BE2C (cell line): ENCODE measurements around the gene KTN1.
A peak's percentile ranks its signal among the peaks of the same experiment; 100 is the strongest.

Experiments
- DNase-seq: peaks from one replicate; pipeline ENCODE4 v3.0.0-alpha.2; 2020
- H3K27me3 ChIP-seq: fragments of 250-450 bp; sonication (Bioruptor Pico); 2 replicates; pipeline ENCODE4 v1.5.1; 2020; ENCODE audit warnings: mild to moderate bottlenecking
- H3K36me3 ChIP-seq: fragments of 250-450 bp; sonication (Bioruptor Pico); 2 replicates; pipeline ENCODE4 v1.5.1; 2020; ENCODE audit warnings: mild to moderate bottlenecking
- H3K4me1 ChIP-seq: fragments of 250-450 bp; sonication (Bioruptor Pico); 2 replicates; pipeline ENCODE4 v1.5.1; 2020
- H3K4me3 ChIP-seq: 2 replicates; pipeline ENCODE4 v1.5.1; 2011; ENCODE audit warnings: low read depth, low read length
- H3K9me3 ChIP-seq: fragments of 250-450 bp; sonication (Bioruptor Pico); 2 replicates; pipeline ENCODE4 v1.5.1; 2020
- TF ChIP-seq, protein P1 (sequence below): IDR thresholded peaks from 2 replicates; pipeline ENCODE4 v1.5.1; 2012; ENCODE audit warnings: mild to moderate bottlenecking, low read depth, low read length

Gene KTN1

DNA sequence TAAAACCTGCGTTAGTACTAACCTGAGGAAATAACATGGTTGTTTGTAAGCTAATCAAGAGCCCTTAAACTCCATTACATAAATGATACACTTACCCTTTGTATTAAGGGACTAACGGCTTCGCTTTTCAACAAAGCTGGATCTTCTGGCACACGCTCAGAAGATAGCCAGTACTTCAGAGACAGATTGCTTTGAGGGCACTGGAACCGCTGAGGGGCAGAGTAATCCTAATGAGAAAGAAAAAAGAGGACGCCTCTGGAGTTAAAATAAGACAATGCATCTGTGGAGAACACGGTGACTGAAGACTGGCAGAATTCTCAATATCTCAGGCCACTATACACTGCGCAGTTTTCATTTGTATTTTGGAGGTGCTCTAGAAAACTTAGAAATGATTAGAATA lies 1.5 kb upstream of the KTN1 start:
- TF ChIP-seq, protein P1, sequence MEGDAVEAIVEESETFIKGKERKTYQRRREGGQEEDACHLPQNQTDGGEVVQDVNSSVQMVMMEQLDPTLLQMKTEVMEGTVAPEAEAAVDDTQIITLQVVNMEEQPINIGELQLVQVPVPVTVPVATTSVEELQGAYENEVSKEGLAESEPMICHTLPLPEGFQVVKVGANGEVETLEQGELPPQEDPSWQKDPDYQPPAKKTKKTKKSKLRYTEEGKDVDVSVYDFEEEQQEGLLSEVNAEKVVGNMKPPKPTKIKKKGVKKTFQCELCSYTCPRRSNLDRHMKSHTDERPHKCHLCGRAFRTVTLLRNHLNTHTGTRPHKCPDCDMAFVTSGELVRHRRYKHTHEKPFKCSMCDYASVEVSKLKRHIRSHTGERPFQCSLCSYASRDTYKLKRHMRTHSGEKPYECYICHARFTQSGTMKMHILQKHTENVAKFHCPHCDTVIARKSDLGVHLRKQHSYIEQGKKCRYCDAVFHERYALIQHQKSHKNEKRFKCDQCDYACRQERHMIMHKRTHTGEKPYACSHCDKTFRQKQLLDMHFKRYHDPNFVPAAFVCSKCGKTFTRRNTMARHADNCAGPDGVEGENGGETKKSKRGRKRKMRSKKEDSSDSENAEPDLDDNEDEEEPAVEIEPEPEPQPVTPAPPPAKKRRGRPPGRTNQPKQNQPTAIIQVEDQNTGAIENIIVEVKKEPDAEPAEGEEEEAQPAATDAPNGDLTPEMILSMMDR, result no peak; the same call in 1 of the 2 replicates
- peaks cover 7% of the 10 kb centered on the region for H3K4me1 ChIP-seq
- H3K36me3 ChIP-seq, result peaks cover 3% of the 10 kb centered on the region; the same call in 1 of the 2 replicates
- DNase-seq, result no peak
- H3K9me3 ChIP-seq, result no peaks in the 10 kb centered on the region
- no peaks in the 10 kb centered on the region for H3K27me3 ChIP-seq
- H3K4me3 ChIP-seq, result peak overlapping the region; percentile 81

DNA sequence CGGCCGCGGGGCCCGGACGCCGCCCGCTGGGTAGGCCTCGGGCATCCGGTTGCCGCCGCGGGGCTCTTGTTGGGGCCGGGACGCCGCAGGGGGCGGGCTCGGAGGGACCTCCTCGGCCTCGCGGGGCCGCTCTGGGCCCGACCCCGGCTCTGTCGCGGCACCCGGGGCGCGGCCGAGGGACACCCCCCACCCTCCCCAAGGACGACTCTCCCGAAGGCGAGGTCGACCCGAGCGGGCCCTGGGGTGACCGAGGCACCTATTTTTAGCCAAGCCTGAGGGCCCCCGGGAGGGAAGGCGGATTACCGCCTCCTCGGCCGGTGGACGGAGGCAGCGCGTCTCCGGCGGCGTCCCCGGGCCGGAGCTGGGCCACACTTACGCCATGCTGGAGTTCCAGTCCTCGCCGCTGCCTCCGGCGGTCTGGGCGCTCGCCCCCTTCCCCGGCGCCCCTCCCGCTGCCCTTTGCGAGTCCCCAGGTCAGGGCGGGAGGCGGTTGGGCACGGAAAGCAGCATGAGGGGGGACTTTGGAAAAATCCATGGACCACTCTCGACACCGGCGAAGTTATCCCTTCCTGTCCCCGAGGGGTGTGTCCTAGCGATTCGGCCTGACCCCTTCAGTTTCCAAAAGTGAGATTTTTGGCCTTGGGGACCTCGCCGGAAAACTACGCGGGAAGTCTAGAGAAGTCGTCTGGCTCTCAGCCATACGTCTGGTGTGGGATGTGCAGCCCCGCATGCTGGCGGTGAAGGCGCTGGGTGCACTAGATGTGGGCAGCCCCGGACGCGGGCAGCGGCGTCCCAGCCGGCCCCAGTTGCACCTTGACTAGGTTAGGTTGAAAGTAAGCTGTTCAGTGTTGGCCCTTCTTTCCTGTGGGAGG lies 699 bp downstream of the KTN1 start:
- Histone ChIP-seq H3K36me3 (peaks cover 3% of the 10 kb centered on the region; the same call in 1 of the 2 replicates), H3K27me3 (no peaks in the 10 kb centered on the region), H3K4me3 (peak overlapping the region; percentile 92), H3K4me1 (peaks cover 14% of the 10 kb centered on the region), H3K9me3 (no peaks in the 10 kb centered on the region)
- TF ChIP-seq, protein P1, result no peak
- DNase-seq, result peak; percentile 72

DNA sequence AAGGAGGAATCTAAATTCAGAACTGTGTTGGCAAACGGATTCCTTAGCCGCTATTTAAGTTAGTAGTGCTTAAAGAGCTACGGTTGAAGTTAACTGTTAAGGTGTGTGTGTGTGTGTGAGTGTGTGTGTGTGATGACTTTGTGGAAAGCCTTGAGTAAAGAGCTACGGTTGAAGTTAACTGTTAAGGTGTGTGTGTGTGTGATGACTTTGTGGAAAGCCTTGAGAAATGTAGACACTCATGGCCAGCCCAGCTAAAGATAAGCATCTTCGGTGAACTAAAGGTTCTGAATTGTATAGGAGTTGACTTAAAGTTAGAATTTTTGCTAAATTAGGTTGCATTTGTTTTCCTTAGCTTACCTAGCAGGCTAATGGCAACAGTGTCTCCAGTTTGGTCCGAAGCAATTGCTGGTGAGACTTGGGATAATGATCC lies 1.4 kb downstream of the KTN1 start:
- Histone ChIP-seq H3K9me3 (no peaks in the 10 kb centered on the region), H3K4me1 (peaks cover 14% of the 10 kb centered on the region), H3K27me3 (no peaks in the 10 kb centered on the region), H3K36me3 (peaks cover 3% of the 10 kb centered on the region; the same call in 1 of the 2 replicates), H3K4me3 (peak overlapping the region; percentile 92)
- DNase-seq, result no peak
- TF ChIP-seq, protein P1, result no peak

DNA sequence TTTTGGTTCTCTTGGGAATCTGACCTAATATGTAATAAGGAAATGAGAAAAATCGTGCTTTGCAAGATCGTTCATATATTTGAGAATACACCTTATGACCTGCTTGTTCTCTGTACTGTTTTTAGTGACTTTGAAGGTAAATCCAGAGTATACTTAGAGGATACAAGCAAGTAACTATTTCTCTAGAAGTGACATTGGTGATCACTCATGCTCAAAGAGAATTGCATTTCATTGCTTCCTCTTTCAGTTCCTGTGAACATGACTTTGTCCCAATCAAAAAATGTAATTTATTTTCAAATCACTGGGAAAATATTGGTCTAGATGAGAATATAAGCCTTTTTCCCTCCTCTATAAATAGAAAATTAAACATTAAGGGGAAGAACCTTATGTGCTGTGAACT lies 2.7 kb downstream of the KTN1 start:
- peaks cover 14% of the 10 kb centered on the region for H3K4me1 ChIP-seq
- H3K36me3 ChIP-seq, result no peaks in the 10 kb centered on the region; the same call in 1 of the 2 replicates
- no peak for DNase-seq
- H3K4me3 ChIP-seq, result peak overlapping the region; percentile 31
- H3K27me3 ChIP-seq, result no peaks in the 10 kb centered on the region
- TF ChIP-seq, protein P1, result no peak
- H3K9me3 ChIP-seq, result no peaks in the 10 kb centered on the region

DNA sequence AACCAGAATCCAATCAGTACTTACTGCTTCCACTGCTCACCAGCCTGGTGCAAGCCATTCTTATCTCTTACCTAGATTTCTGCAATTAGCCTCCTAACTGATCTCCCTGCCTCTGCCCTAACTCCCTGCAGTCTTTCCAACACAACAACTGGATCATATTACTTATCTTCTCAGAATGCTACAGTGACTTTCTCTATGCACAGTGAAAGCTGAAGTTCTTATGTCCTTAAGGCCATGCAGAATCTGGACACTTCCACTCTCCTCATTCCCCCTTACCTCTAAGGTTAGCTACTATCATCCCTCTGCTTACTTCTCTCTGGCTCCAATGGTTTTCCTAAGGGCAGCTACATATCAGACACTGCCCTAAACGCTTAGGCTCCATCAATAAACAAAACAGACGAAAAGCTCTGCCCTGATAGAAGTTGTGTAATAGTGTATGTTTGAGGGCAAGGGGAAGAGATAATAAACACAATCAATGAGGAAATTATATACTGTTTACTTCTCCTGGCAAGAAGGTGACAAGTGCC lies 4.0 kb downstream of the KTN1 start:
- H3K27me3 ChIP-seq, result no peaks in the 10 kb centered on the region
- TF ChIP-seq, protein P1, result no peak
- H3K36me3 ChIP-seq, result no peaks in the 10 kb centered on the region; the same call in 1 of the 2 replicates
- peak; percentile 26 for DNase-seq
- no peaks in the 10 kb centered on the region for H3K9me3 ChIP-seq
- peak overlapping the region; percentile 31 for H3K4me3 ChIP-seq
- H3K4me1 ChIP-seq, result peaks cover 14% of the 10 kb centered on the region

DNA sequence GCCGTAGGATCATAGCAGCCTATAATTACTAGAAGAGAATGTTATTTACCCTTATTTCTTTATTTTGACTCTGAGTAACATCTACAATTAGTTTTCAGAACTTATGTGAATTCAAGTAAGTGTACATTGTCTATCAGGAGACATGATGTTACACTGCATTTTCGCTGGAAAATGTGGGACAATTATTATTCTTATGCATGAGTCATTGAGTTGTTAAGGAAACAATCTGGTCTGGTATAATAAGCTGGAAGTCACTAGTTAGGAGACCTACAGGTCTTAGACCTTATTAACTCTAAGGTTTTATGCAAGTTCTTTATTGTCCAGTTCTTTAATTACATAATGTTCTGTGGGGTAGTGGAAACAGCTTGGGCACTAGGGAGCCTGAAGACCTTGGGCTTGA lies 5.8 kb downstream of the KTN1 start:
- DNase-seq, result no peak
- Histone ChIP-seq H3K4me1 (peaks cover 14% of the 10 kb centered on the region), H3K27me3 (no peaks in the 10 kb centered on the region)

More for the DNA sequence above, 5.8 kb downstream of the KTN1 start:
- H3K9me3 ChIP-seq, result no peaks in the 10 kb centered on the region
- no peak overlapping the region for H3K4me3 ChIP-seq
- TF ChIP-seq, protein P1, result no peak
- no peaks in the 10 kb centered on the region for H3K36me3 ChIP-seq
